ENCODE measurements around the gene PPIL3.
A peak's percentile ranks its signal among the peaks of the same experiment; 100 is the strongest.

The PPIL3 gene

GRCh38 chr2:200860092-200860795, 28.6 kb downstream of the PPIL3 start:
- DNase-seq: peak in 1 of 2 donors; percentile 51

GRCh38 chr2:200856806-200857205, 32.1 kb downstream of the PPIL3 start:
- DNase-seq: no peak

- no peak for DNase-seq
Observed at GRCh38 chr2:200852605-200853004, 36.3 kb downstream of the PPIL3 start.

- DNase-seq: no peak
Observed at GRCh38 chr2:200851398-200852248, 37.3 kb downstream of the PPIL3 start.

- DNase-seq: no peak
Observed at GRCh38 chr2:200850512-200851256, 38.2 kb downstream of the PPIL3 start.

- no peak for DNase-seq
Observed at GRCh38 chr2:200847939-200848338, 40.9 kb downstream of the PPIL3 start.

GRCh38 chr2:200847269-200847668, 41.6 kb downstream of the PPIL3 start:
- no peak for DNase-seq

GRCh38 chr2:200845669-200846325, 43.1 kb downstream of the PPIL3 start:
- DNase-seq: no peak

GRCh38 chr2:200845194-200845593, 43.7 kb downstream of the PPIL3 start:
- DNase-seq: no peak

GRCh38 chr2:200843993-200844948, 44.6 kb downstream of the PPIL3 start:
- no peak for DNase-seq

GRCh38 chr2:200839513-200839912, 49.4 kb downstream of the PPIL3 start:
- DNase-seq: no peak

- DNase-seq: no peak
Observed at GRCh38 chr2:200834701-200835100, 54.2 kb downstream of the PPIL3 start.

- no peak for DNase-seq
Observed at GRCh38 chr2:200829258-200829655, 59.6 kb downstream of the PPIL3 start.

GRCh38 chr2:200828572-200829257, 60.2 kb downstream of the PPIL3 start:
- no peak for DNase-seq

- no peak for DNase-seq
Observed at GRCh38 chr2:200828104-200828503, 60.8 kb downstream of the PPIL3 start.

- DNase-seq: no peak
Observed at GRCh38 chr2:200821686-200822245, 67.1 kb downstream of the PPIL3 start.

Measured in CD4-positive, alpha-beta T cell treated with Interleukin-1 beta for 1 hour (primary cell).